Measurements from ENCODE around the gene CST7. TPM values are rescaled to one million over a fixed set of nuclear protein-coding genes. Genes with fewer than 3 reads are reported as not detected.

The CST7 gene
- polyA plus RNA-seq, 1 donor from 2014 or later, result not detected

GRCh38 chr20:24994470-24995368 is 45.6 kb downstream of the CST7 start:
- no peaks in the 10 kb centered on the region for H4K20me1 ChIP-seq (ENCODE audit: insufficient read depth)
- TF ChIP-seq POLR2AphosphoS5 (IDR thresholded peaks at IDR 0.05), result no peak
- TF ChIP-seq TAF1 (IDR thresholded peaks at IDR 0.05; ENCODE audit: low read depth), result no peak
- no peak for TF ChIP-seq REST (IDR thresholded peaks at IDR 0.05; ENCODE audit: borderline replicate concordance)
- peak; percentile 98 for TF ChIP-seq CTCF (IDR thresholded peaks at IDR 0.05; ENCODE audit: poor library complexity, severe bottlenecking)
- TF ChIP-seq RAD21 (conservative IDR thresholded peaks at IDR 0.05), result peak; percentile 98
- TF ChIP-seq EZH2 (IDR thresholded peaks at IDR 0.05; ENCODE audit: borderline replicate concordance, insufficient read depth, low read length, poor library complexity, severe bottlenecking), result no peak
- TF ChIP-seq EP300 (conservative IDR thresholded peaks at IDR 0.05; ENCODE audit: poor library complexity, severe bottlenecking), result peak; percentile 29
- TF ChIP-seq MXI1 (conservative IDR thresholded peaks at IDR 0.05; ENCODE audit: poor library complexity, severe bottlenecking), result peak; percentile 43
- TF ChIP-seq SMC3 (conservative IDR thresholded peaks at IDR 0.05; ENCODE audit: poor library complexity), result peak; percentile 95
- peak overlapping the region; percentile 17 for H3K9ac ChIP-seq (ENCODE audit: low read length)
- no peaks in the 10 kb centered on the region for H3F3A ChIP-seq (ENCODE audit: insufficient read depth, low read length, poor library complexity, severe bottlenecking)
- no peaks in the 10 kb centered on the region for H3K9me2 ChIP-seq (ENCODE audit: insufficient read depth, low read length)
- H3K9me3 ChIP-seq (ENCODE audit: low read length), result no peaks in the 10 kb centered on the region
- H3K27ac ChIP-seq (ENCODE audit: low read length), result no peak overlapping the region
- H3K4me3 ChIP-seq (ENCODE audit: low read length), result no peak overlapping the region
- no peaks in the 10 kb centered on the region for H3K36me3 ChIP-seq (ENCODE audit: insufficient read depth, low read length)
- H3K27me3 ChIP-seq (ENCODE audit: insufficient read depth, low read depth, low read length), result no peaks in the 10 kb centered on the region
- peaks cover 23% of the 10 kb centered on the region for H3K79me2 ChIP-seq (replicated peaks; ENCODE audit: insufficient read depth, low read length)
- no peak overlapping the region for H3K4me2 ChIP-seq (ENCODE audit: low read length)
- peak overlapping the region; percentile 23 for H2AFZ ChIP-seq (ENCODE audit: low read depth, low read length)

- Histone ChIP-seq H2AFZ (ENCODE audit: low read depth, low read length) (no peak overlapping the region), H3K9me3 (ENCODE audit: low read length) (no peaks in the 10 kb centered on the region), H3K27ac (ENCODE audit: low read length) (no peak overlapping the region), H3F3A (ENCODE audit: insufficient read depth, low read length, poor library complexity, severe bottlenecking) (no peaks in the 10 kb centered on the region), H3K27me3 (ENCODE audit: insufficient read depth, low read depth, low read length) (no peaks in the 10 kb centered on the region), H3K4me2 (ENCODE audit: low read length) (no peak overlapping the region), H3K4me3 (ENCODE audit: low read length) (no peak overlapping the region), H3K79me2 (replicated peaks; ENCODE audit: insufficient read depth, low read length) (peaks cover 11% of the 10 kb centered on the region), H3K36me3 (ENCODE audit: insufficient read depth, low read length) (no peaks in the 10 kb centered on the region), H3K9me2 (ENCODE audit: insufficient read depth, low read length) (no peaks in the 10 kb centered on the region), H3K9ac (ENCODE audit: low read length) (no peak overlapping the region), H4K20me1 (ENCODE audit: insufficient read depth) (no peaks in the 10 kb centered on the region)
- TF ChIP-seq EP300 (conservative IDR thresholded peaks at IDR 0.05; ENCODE audit: poor library complexity, severe bottlenecking) (no peak), RAD21 (conservative IDR thresholded peaks at IDR 0.05) (no peak), CTCF (IDR thresholded peaks at IDR 0.05; ENCODE audit: poor library complexity, severe bottlenecking) (no peak), EZH2 (IDR thresholded peaks at IDR 0.05; ENCODE audit: borderline replicate concordance, insufficient read depth, low read length, poor library complexity, severe bottlenecking) (no peak), MXI1 (conservative IDR thresholded peaks at IDR 0.05; ENCODE audit: poor library complexity, severe bottlenecking) (no peak), REST (IDR thresholded peaks at IDR 0.05; ENCODE audit: borderline replicate concordance) (no peak), SMC3 (conservative IDR thresholded peaks at IDR 0.05; ENCODE audit: poor library complexity) (no peak), TAF1 (IDR thresholded peaks at IDR 0.05; ENCODE audit: low read depth) (no peak), POLR2AphosphoS5 (IDR thresholded peaks at IDR 0.05) (no peak)
Observed at GRCh38 chr20:24995741-24996448, 46.8 kb downstream of the CST7 start.
